HG03432 (cell line): ENCODE data around the gene GOLGA8Q.
"Not testable (repeated sequence)": the region's sequence is repeated elsewhere in the genome, so short reads cannot be mapped to it uniquely, and the experiment has no call there.

Experiments used
- ATAC-seq: cut with Tn5 transposase; IDR thresholded peaks from one replicate; pipeline ENCODE4 v1.9.1; 2021; ENCODE audit warnings: mild to moderate bottlenecking, moderate library complexity; ENCODE audit not compliant: unreplicated experiment

Gene GOLGA8Q

GRCh38 chr15:30551750-30552149 is at the start of gene GOLGA8Q:
GOLGA8Q (plus strand) TSS chr15:30552050; CDS start chr15:30552078, 28 bp downstream.
- ATAC-seq, result not testable (repeated sequence)

GRCh38 chr15:30502904-30503781 is 48.7 kb upstream of the GOLGA8Q start:
- ATAC-seq, result not testable (repeated sequence)

GRCh38 chr15:30504162-30504843 is 47.5 kb upstream of the GOLGA8Q start:
- not testable (repeated sequence) for ATAC-seq

- ATAC-seq, result not testable (repeated sequence)
These were observed 37.3 kb upstream of the GOLGA8Q start for GRCh38 chr15:30514545-30514944.

- not testable (repeated sequence) for ATAC-seq
These were observed 28.2 kb upstream of the GOLGA8Q start for GRCh38 chr15:30523453-30524243.

- not testable (repeated sequence) for ATAC-seq
These were observed 25.9 kb upstream of the GOLGA8Q start for GRCh38 chr15:30525912-30526311.

- ATAC-seq, result not testable (repeated sequence)
These were observed 22.8 kb upstream of the GOLGA8Q start for GRCh38 chr15:30529049-30529448.

GRCh38 chr15:30566949-30567348 is 15.1 kb downstream of the GOLGA8Q start:
- not testable (repeated sequence) for ATAC-seq

GRCh38 chr15:30573012-30573491 is 21.2 kb downstream of the GOLGA8Q start:
- ATAC-seq, result not testable (repeated sequence)

- not testable (repeated sequence) for ATAC-seq
These were observed 27.6 kb downstream of the GOLGA8Q start for GRCh38 chr15:30579394-30579970.

GRCh38 chr15:30580716-30581115 is 28.9 kb downstream of the GOLGA8Q start:
- ATAC-seq, result not testable (repeated sequence)

GRCh38 chr15:30598953-30599352 is 47.1 kb downstream of the GOLGA8Q start:
- ATAC-seq, result not testable (repeated sequence)

GRCh38 chr15:30603796-30604195 is 51.9 kb downstream of the GOLGA8Q start, which contains the start of gene GOLGA8H:
GOLGA8H (plus strand) TSS chr15:30604028; CDS start chr15:30604126, 98 bp downstream.
- ATAC-seq, result not testable (repeated sequence)
